OCI-LY1 (cell line): ENCODE measurements around the gene ZNF385C.

Experiments used
- H2AFZ ChIP-seq: fragments of 200-600 bp; sonication (generic), shearing (Covaris generic); 2 replicates; pipeline ENCODE4 v1.6.0; 2014; ENCODE audit warnings: antibody characterized with exemption, mild to moderate bottlenecking, low read length
- H3F3A ChIP-seq: fragments of 200-600 bp; sonication (generic), shearing (Covaris generic); 2 replicates; pipeline ENCODE4 v1.6.0; 2014; ENCODE audit warnings: mild to moderate bottlenecking, antibody characterized with exemption, low read length, moderate library complexity; ENCODE audit not compliant: insufficient read depth
- H3K27ac ChIP-seq: fragments of 200-600 bp; sonication (generic); 2 replicates; pipeline ENCODE4 v1.5.1; 2014; ENCODE audit warnings: low read length, mixed run types, mild to moderate bottlenecking, low read depth; ENCODE audit not compliant: poor library complexity, severe bottlenecking
- H3K27me3 ChIP-seq: fragments of 200-600 bp; sonication (generic); 2 replicates; pipeline ENCODE4 v1.6.0; 2014; ENCODE audit warnings: antibody characterized with exemption, mild to moderate bottlenecking, low read length, moderate library complexity; ENCODE audit not compliant: insufficient read depth
- H3K36me3 ChIP-seq: fragments of 200-600 bp; sonication (generic); 2 replicates; pipeline ENCODE4 v1.6.1; 2014; ENCODE audit warnings: mild to moderate bottlenecking, antibody characterized with exemption, low read length, moderate library complexity, mixed read lengths; ENCODE audit not compliant: insufficient read depth
- H3K4me1 ChIP-seq: fragments of 200-600 bp; sonication (generic); 2 replicates; pipeline ENCODE4 v1.5.1; 2014; ENCODE audit warnings: mild to moderate bottlenecking, low read length, moderate library complexity; ENCODE audit not compliant: insufficient read depth, severe bottlenecking
- H3K4me2 ChIP-seq: fragments of 200-600 bp; sonication (generic), shearing (Covaris generic); 2 replicates; pipeline ENCODE4 v1.6.1; 2014; ENCODE audit warnings: low read length
- H3K4me3 ChIP-seq: fragments of 200-600 bp; sonication (generic); 2 replicates; pipeline ENCODE4 v1.5.1; 2014; ENCODE audit warnings: low read length, low read depth, mild to moderate bottlenecking, mixed read lengths; ENCODE audit not compliant: poor library complexity, severe bottlenecking
- H3K79me2 ChIP-seq: fragments of 200-600 bp; shearing (Covaris generic); 2 replicates; pipeline ENCODE4 v1.6.1; 2016; ENCODE audit warnings: mixed run types, low read length, mixed read lengths; ENCODE audit not compliant: insufficient read depth
- H3K9ac ChIP-seq: fragments of 200-600 bp; sonication (generic), shearing (Covaris generic); 2 replicates; pipeline ENCODE4 v1.6.1; 2014; ENCODE audit warnings: mild to moderate bottlenecking, low read length, mixed read lengths
- H3K9me2 ChIP-seq: fragments of 200-600 bp; sonication (generic), shearing (Covaris generic); 2 replicates; pipeline ENCODE4 v1.6.1; 2014; ENCODE audit warnings: low read depth, mild to moderate bottlenecking, low read length, mixed read lengths
- H3K9me3 ChIP-seq: fragments of 200-600 bp; shearing (Covaris generic); 2 replicates; pipeline ENCODE4 v1.6.1; 2014; ENCODE audit warnings: low read length, mixed read lengths
- H4K20me1 ChIP-seq: fragments of 200-600 bp; sonication (generic), shearing (Covaris generic); 2 replicates; pipeline ENCODE4 v1.6.0; 2016; ENCODE audit warnings: mild to moderate bottlenecking, low read length; ENCODE audit not compliant: insufficient read depth
- EZH2 ChIP-seq: fragments of 200-600 bp; sonication (generic), shearing (Covaris generic); IDR thresholded peaks from 2 replicates; pipeline ENCODE4 v1.8.0; 2017; ENCODE audit warnings: borderline replicate concordance, mixed run types, mild to moderate bottlenecking, antibody characterized with exemption, low read length, moderate library complexity, mixed read lengths
- TF ChIP-seq, protein P1 (sequence below): fragments of 200-600 bp; sonication (generic), shearing (Covaris generic); IDR thresholded peaks from 2 replicates; pipeline ENCODE4 v1.5.1; 2017; ENCODE audit warnings: mild to moderate bottlenecking, antibody characterized with exemption, low read length, moderate library complexity, mixed read lengths

The ZNF385C gene

GRCh38 chr17:42081516-42082129 is 16.6 kb downstream of the ZNF385C start:
- no peak for TF ChIP-seq EZH2
- TF ChIP-seq, protein P1, sequence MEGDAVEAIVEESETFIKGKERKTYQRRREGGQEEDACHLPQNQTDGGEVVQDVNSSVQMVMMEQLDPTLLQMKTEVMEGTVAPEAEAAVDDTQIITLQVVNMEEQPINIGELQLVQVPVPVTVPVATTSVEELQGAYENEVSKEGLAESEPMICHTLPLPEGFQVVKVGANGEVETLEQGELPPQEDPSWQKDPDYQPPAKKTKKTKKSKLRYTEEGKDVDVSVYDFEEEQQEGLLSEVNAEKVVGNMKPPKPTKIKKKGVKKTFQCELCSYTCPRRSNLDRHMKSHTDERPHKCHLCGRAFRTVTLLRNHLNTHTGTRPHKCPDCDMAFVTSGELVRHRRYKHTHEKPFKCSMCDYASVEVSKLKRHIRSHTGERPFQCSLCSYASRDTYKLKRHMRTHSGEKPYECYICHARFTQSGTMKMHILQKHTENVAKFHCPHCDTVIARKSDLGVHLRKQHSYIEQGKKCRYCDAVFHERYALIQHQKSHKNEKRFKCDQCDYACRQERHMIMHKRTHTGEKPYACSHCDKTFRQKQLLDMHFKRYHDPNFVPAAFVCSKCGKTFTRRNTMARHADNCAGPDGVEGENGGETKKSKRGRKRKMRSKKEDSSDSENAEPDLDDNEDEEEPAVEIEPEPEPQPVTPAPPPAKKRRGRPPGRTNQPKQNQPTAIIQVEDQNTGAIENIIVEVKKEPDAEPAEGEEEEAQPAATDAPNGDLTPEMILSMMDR: no peak
- Histone ChIP-seq H3K27ac (no peak overlapping the region), H3F3A (no peaks in the 10 kb centered on the region), H3K79me2 (no peaks in the 10 kb centered on the region), H3K36me3 (no peaks in the 10 kb centered on the region), H3K27me3 (peaks cover 3% of the 10 kb centered on the region; the same call in 1 of the 2 replicates), H3K4me3 (no peak overlapping the region), H3K9me2 (no peaks in the 10 kb centered on the region), H3K9me3 (no peaks in the 10 kb centered on the region), H4K20me1 (no peaks in the 10 kb centered on the region), H3K4me1 (no peaks in the 10 kb centered on the region), H3K9ac (no peak overlapping the region), H3K4me2 (no peak overlapping the region), H2AFZ (no peak overlapping the region)

- Histone ChIP-seq H3F3A (no peaks in the 10 kb centered on the region), H4K20me1 (no peaks in the 10 kb centered on the region), H3K4me3 (no peak overlapping the region), H2AFZ (no peak overlapping the region), H3K9ac (no peak overlapping the region), H3K9me2 (no peaks in the 10 kb centered on the region), H3K27me3 (peaks cover 3% of the 10 kb centered on the region; the same call in 1 of the 2 replicates), H3K4me2 (no peak overlapping the region), H3K36me3 (no peaks in the 10 kb centered on the region), H3K4me1 (no peaks in the 10 kb centered on the region), H3K9me3 (no peaks in the 10 kb centered on the region), H3K27ac (no peak overlapping the region), H3K79me2 (no peaks in the 10 kb centered on the region)
- TF ChIP-seq, protein P1: no peak
- TF ChIP-seq EZH2: no peak
These were observed 18.7 kb downstream of the ZNF385C start for GRCh38 chr17:42079541-42079940.

DNA sequence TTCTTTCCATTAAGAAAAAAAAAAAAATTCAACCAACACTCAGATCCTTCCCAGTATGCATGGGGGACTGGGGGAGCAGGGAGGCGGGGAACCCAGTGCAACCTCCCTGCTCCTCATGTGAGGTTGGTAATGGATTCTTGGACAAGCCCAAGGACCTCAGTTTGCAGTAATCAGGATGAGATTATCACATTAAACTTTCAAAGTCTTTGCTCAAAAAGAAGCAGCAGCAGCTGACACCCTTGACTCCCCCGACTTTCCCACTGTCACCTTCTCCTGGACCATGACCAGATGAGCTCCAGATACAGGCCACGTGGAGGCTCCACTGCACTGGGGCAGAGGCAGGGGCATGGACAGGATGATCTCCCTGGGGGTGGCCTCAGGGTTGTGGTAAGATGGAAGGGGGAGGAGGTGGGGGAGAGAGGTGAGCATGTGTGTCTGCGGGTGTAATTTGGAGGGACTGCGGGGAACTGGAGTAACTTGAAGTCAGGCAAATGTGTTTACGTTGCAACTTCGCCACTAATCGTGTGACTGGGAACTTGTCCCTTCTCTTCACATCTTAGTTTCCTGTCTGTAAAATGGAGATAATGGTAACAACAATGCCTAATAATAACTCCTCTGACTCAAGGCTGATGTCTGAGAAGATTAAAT is 19.8 kb downstream of the ZNF385C start:
- Histone ChIP-seq H3K4me1 (no peaks in the 10 kb centered on the region), H3K4me2 (no peak overlapping the region), H3K9ac (no peak overlapping the region), H3K9me2 (no peaks in the 10 kb centered on the region), H3K27ac (no peak overlapping the region), H3K36me3 (no peaks in the 10 kb centered on the region), H3K4me3 (no peak overlapping the region), H3F3A (no peaks in the 10 kb centered on the region), H3K27me3 (peaks cover 3% of the 10 kb centered on the region; the same call in 1 of the 2 replicates), H3K79me2 (no peaks in the 10 kb centered on the region), H2AFZ (no peak overlapping the region), H3K9me3 (no peaks in the 10 kb centered on the region), H4K20me1 (no peaks in the 10 kb centered on the region)
- no peak for TF ChIP-seq EZH2
- TF ChIP-seq, protein P1: no peak
